ENCODE data around the gene CDH23.

CDH23 gene

DNA sequence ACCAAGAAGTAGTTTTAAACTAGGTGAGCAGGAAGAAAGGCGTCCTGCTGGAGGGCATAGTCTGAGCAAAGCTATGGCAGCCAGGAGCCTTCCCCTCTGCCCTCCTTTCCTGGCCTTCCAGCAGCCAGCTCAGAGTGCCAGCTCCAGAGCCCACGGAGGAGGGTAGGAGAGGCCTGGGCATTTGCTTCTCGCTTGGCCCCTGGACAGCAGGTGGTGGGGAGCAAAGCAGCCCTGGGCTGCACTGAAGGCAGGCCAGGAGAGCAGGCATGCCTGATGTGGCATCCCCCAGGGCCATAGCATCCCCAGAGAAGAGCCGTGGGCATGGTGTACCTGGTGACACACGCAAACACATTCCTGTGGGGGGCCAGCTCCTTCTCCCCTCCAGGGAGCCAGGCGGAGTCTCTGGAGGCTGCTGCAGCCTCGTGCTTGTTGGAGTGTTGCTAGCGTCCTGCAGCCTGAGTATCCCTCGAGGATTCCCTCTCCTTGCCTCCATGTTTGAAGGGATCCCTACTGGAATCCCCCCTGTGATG lies 43.9 kb downstream of the CDH23 start:
- no peak for DNase-seq (ENCODE audit: low spot score)

DNA sequence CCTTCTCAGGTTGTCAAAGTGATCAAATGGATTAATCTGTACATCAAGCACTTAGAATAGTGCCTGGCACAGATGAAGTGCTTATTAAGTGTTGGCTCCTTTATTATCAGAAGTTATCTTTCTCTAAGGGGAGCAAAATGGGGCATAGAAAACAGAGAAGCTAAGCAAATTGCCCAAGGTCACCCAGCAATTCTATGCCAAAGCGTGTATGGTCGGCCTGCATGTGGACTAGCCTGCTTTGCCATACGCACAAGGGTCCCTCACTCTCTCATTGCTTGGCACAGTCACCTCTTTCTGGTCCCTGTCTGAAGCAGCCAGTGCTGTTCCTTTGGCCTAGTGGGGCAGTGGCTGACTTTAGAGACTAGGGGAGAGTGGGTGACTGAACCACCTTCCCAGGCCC lies 45.3 kb downstream of the CDH23 start:
- no peak for DNase-seq (ENCODE audit: low spot score)

DNA sequence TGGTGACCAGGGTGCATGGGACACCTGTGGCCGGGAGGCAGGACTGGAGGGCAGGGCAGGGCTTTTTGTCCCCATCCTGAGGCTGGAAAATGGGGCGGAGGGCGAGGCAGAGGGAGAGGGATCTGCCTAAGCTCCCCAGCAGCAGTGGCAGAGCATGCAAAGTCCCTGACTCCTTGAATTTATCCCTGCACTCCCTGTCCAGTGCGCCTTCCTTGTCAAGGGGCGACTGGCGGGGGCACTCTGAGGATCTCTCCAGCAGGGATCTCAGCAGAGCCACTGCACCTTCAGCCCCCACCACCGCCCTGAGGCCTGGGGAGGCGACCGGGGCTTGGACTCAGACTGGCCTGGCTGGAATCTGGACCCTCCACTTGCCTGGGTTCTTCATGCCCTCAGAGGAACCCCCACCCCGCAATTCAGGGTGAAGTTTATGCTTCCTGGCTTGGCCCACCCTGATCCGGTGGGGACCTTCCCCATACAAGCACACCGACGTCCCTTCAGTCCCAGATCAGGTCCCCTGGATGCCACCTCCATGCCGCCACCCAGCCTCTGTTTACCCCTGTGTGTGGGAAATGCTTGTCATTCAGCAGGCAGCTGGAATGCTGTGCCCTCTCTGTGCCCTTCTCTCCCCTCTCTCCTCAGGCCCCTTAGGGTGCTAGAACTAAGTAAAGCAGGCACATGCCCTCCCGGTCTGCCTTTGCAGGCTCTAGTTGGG lies 46.3 kb downstream of the CDH23 start:
- no peak for DNase-seq (ENCODE audit: low spot score)

DNA sequence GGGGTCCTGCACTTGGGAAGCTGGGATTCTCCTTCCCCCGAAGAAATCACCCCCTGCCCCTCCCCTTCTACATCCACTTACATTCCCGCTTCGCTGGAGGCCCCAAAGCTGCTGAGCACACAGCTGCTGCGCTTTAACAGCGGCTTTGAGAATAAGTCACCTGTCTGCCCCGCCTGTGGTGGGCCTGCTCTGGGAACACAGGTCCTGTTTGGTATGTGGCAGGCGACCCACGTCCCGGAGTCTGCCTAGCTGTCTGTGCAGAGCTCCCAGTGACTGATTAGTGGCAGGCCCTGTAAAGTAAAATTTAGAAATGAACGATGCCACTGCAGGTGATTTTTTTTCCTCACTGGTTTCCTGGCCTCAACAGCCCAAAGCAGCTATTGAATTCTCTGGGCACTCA lies 47.0 kb downstream of the CDH23 start:
- no peak for DNase-seq (ENCODE audit: low spot score)

DNA sequence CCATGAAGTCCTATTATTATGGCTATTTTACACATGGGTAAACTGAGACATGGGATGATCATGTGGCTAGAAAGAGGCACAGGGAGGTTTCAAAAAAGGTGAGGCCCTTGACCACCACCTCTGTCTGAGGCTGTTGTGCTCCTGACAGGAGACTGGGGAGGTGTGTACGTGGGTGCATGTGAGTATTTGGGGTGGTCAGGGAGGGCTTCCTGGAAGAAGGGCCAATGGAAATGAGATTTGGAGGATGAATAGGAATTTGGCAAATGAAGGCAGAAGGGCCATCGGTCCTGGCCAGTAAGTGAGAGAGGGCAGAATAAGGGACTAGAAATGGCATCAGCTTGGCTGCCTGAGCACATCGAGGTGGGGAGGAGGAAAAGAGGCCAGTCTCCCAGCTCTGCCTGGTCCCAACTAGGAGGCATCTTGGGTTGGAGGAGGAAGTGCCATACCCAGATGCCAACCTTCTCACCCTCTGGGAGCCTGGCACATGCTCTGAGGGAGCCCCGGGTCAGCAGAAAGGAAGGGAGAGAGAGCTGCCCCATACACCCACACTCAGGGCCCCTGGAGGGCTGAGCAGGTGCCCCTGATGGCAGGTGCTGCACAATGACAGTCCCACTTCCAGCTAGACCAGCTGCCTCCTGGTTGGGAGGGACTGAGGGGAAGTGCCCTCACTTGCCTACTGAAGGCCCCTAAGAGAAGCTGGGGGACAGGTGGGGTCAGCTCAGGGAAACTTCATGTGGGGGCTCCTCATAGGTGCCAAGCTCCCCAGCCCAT lies 47.7 kb downstream of the CDH23 start:
- no peak for DNase-seq (ENCODE audit: low spot score)

DNA sequence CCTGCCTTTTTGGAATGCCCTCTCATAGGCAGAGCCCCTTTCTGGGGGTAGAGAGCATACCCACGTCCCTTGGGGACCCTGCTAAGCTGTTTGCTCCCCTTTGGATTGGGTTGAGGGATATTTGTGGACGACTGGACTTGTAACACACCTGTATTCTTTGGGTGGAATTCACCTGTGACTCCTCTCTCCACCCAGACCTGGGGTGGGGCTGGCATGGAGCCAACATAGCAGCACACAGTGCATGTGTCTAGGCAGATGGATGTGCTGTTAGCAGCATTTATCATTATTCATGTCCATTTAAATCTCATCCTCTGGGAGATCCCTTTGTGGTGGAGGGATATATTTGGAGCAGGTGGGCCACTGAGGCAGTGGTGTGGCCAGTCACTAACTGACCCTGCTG lies 51.0 kb downstream of the CDH23 start:
- no peak for DNase-seq (ENCODE audit: low spot score)

DNA sequence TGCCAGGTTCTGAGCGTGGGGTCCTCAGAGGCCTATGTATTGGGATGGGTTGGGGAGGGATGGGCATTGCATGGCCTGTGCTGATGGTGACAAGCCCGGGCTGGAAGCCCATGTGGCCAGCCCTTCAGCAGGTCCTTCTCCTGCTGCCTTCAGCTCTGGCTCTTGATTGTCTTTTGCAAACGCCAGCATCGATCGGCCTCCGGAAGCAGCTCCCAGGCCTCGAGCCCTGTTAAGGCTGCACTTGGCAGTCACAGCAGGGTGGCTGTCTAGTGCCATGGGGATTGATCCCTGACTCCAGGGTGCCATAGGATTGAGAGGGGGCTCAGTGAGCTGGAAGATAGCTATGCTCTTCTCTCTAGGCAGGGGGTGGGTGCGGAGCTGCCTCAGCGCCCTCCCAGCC lies 51.4 kb downstream of the CDH23 start:
- DNase-seq (ENCODE audit: low spot score): no peak

DNA sequence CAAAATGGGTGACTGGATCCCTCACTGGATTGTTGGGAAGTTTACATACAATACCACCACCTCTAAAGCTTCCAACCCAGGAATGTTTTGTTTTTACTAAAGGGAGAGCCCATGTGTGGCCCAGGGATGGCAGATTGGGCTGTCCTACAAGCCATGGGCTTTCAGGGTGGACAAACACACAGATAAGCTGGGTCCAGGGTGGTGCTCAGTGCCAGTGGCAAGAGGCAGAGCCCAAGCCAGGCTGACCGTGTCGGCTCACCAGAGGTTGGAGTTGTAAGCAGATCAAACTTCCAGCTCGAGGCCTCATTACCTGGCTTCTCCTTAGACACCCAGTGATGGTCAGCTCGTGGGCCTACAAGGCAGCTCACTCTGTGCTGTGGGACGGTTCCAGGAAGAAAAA lies 52.3 kb downstream of the CDH23 start:
- DNase-seq (ENCODE audit: low spot score): no peak

DNA sequence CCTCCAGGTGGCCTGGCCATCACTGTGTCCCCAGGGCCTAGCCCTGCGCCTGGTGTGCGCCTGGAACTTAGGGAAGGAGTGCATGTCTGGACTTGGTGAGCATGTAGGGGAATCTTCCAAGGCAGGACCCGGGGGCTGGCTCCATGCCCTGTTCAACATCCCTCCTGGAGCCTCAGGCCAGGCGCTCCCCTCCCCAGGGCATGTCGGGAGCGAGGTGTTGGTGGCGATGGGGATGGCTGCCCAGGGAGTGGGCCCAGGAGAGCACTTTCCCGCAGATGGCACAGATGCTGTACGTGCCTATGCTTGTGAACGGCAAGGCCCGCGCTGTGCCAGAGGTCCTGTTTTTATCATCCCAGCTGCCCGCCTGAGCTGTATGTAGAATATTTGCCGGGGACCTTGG lies 55.0 kb downstream of the CDH23 start:
- DNase-seq (ENCODE audit: low spot score): no peak

DNA sequence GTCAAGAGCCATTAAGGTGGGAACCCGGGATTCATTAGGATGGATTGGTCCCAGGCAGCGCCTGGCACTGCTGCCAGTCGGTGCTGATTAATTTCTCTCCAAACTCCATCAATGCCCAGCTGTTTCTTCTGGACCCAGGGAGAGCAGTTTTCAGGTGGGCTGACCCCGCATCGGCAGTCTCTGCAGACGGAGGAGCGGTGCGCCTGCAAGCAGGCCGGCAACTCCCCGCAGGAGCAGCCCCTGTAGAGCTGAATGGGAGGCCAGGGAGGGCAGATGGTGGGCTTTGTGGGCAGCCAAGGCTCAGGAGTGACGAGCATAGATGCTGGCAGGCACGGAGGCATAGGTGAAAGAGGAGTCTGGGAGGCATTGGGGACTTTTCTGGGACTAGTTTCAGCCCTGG lies 56.5 kb downstream of the CDH23 start:
- DNase-seq (ENCODE audit: low spot score): no peak

DNA sequence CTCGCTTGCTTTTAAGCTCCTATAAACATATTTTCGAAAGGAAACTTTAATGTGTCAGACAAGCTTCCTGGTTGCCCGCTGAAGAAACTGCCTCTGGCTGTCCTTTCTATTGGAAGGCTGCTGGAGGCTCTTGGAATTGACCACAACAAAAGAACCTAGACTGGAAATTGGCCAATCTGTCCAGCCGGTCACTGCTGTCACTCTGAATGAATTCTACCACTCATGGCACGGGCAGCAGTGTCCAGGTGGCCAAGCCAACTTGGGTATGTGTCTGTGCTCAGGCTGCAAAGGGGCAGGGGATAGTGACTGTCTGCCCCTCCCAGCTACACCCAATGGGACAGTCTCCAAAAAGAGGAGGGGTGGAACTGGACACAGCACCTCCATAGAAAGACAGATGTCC lies 57.6 kb downstream of the CDH23 start:
- no peak for DNase-seq (ENCODE audit: low spot score)

DNA sequence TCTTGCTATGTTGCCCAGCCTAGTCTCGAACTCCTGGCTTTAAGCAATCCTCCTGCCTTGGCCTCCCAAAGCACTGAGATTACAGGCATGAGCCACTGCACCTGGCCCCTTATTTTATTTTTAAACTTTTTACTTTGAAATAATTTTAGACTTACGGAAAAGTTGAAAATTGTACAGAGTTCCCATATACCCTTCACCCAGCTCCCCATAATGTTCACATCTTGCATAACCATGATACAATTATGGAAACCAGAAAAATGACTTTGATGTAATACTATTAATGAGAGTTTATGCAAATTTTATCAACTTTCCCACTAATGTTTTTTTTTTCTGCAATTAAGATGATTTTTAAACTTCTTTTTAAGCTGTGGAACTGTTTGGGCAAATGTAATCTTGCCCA lies 58.3 kb downstream of the CDH23 start:
- DNase-seq (ENCODE audit: low spot score): no peak

DNA sequence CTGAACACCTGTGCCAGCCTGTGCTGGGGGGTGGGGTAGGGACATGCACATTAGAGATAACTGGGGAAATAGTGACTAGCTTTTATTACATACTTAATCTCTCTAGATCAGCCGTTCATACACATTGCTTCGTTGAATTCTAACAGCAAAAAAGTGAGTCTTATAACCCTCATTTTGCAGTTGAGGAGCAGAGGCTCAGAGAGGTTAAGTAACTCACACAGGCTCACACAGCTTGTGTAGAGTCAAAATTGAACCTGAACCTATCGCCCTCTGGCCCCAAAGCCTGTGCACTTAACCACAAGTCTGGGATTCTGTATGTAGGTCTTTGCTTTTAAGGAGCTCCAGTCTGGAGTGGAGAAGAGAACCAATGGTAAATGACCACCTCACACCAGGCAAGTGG lies 59.9 kb downstream of the CDH23 start:
- DNase-seq (ENCODE audit: low spot score): no peak

DNA sequence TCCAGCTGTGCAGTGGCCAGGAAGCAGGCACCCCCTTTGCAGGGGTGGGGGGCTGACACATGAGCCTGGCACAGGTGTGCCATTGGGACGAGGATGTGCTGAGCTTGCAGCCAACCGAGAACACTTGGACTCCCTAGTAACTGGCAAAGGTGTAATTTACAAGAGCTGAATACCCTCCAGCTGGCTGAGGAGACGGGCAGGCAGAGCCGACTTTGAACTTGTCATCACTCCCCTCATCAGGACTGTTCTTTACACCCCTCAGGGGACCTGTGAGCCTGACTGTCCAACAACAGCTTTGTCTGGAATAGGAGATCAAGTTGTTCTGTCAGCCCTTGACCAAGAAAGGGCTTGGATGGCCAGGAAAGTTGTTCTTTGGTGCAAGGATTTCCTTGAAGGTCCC lies 61.2 kb downstream of the CDH23 start:
- DNase-seq (ENCODE audit: low spot score): no peak

DNA sequence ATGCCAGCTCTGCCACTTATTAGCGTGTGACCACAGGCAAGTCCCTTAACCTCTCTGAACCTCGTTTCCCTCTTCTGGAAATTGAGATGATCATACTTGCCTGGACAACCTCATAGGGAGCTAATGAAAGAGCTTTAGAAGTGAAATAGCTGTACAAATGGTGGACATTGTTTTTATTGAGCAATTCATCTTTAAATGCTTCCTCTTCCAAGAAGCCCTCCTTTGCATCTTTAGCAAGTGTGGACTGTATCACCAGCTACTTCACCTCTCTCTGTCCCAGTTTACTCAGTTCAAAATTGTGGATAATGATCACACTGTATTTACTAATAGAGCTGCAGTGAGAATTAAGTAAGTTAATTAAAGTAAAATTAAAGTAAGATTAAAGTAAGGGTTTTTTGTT lies 61.7 kb downstream of the CDH23 start:
- no peak for DNase-seq (ENCODE audit: low spot score)

DNA sequence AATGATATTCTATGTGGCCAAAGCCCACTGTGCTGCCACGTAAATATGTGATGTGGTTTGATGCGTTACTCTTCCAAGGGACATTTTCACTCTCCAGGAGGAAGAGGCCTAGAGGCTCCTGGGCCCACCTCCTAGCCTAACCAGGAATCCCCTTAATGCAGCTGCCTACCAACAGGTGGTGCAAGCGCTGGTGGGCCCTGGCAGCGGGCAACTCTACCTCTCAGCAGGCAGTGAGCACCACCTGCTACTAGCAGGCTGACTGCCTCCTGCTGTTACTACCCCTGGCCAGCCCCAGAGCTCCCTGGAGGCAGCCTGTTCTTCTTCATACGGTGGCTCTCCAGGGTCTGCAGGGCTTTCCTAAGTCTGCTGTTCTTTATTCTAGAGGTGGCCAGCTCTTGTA lies 62.8 kb downstream of the CDH23 start:
- no peak for DNase-seq (ENCODE audit: low spot score)

DNA sequence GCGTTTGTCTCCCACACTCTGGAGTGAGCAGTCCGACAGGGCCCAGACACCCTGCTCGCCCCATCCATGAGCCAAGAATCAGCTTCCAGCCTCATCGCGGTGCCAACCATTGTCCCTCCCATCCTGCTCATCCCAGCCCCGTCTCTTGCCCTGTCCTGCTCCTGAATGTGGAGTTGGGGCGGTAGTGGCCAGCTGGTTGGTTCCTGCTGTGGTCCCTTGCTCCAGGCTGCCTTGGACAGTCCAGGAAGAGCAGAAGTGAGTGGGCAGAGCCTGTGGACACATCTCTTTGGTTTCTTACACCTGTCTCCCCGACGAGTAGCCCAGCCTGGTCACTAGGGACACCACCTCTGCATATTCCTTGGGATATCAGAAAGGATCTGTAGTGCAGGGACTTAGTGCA lies 63.9 kb downstream of the CDH23 start:
- no peak for DNase-seq (ENCODE audit: low spot score)

DNA sequence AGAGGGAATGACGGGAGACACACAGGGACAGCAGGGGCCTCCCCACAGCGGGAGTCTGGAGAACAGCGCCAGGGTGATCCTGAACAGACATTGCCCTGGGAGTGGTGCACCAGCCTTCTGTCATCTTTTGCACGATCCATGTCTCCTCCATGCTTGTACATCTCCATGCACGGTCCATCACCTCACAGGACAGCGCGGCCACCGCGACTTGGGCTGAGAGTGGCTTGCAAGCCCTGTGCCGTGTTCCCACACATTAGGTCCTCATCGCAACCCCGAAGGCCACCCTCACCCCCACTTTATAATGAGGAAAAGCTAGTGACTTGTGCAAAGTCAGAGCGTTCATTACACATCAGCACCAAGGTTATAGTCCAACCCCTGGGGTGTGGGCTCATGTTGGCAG lies 64.7 kb downstream of the CDH23 start:
- DNase-seq (ENCODE audit: low spot score): no peak

DNA sequence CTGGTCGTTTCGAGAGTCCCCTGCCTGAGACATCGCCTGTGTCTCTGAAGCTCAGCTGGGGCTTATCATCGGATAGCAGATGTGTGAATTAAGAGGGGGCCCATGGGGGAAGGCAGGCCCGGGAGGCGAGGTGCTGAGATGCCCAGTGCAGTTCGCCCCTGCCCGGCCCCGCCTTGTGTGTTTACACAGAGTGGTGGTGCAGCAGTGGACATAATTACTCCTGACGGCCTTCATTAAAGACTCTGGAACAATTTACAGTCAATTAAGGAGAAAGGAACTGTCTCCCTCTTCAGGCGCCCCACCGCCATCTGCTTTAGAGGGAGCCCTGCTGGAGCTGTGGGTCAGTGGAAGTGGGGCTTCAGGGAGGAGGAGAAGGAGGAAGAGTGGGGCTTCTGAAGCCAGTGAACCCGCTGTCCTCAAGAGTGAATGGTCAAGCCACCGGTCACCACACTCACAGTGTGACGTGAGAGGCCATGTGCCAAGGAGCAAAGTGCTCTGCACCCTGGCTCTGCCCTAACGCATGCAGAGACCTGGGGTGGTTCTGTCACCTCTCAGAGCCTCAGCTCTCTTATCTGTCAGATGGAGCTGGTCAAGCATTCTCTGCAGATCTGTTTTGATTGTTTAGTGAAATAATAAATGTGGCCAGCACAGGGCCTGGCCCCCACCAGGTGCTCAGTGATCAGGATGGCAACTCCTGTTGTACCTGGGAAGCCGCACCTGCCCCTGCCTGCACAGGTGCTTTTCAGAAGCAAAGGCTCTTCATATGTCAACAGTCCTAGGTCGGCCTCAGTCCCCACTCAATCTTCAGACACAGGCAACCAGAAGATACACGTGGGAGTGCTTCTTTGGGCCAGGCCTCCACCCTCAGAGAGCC lies 65.6 kb downstream of the CDH23 start:
- DNase-seq (ENCODE audit: low spot score): no peak

DNA sequence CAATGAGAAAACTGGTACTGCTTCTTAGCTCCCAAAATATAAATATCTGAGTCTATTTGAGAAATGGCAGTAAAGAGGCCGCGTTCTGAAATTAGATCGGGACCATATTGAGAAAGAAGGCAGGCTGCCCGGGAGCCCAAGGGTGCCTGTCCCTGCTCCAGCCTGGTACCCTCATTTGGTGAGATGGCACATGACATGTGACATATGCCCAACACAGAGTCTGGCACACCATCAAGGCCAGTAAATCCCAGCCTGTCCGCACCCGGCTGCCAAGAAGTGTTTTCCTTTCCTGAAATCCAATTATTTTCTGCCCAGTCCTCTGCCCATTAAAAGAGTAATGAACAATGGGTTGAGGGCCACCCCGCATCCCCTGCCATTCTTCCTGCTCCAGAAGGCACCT lies 66.4 kb downstream of the CDH23 start:
- no peak for DNase-seq (ENCODE audit: low spot score)

DNA sequence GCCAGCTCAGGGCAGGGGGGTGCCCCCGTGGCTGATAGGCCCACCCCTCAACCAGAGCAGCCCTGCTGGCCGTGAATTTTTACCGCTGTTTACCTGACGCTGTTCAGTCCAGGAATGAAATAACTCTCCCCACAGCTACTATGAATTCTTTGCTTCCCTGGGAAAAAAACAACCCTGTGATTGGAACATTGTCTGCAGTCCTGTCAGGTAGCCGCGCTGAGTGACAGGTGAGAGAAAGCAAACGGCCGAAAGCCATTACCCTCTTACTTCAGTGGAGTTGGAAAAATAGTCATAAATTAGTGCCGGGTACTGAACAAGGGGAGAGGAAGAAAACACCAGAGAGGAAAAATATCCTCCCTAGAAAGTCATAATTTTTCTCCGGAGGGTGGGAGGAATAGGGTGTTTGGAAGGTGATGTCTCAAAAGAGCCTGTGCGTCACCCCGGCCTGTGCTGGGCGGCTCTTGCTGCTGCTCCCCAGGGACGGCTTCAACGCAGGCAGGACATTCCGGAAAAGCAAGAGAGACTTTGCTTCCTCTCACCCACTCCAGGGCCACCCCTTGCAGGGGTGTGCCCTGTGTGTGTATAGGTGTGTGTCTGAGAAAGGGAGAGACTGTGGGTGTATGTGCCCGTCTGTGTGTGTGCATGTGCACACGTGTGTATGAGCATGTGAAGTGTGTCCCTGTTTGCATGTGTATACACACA lies 69.0 kb downstream of the CDH23 start:
- no peak for DNase-seq (ENCODE audit: low spot score)

DNA sequence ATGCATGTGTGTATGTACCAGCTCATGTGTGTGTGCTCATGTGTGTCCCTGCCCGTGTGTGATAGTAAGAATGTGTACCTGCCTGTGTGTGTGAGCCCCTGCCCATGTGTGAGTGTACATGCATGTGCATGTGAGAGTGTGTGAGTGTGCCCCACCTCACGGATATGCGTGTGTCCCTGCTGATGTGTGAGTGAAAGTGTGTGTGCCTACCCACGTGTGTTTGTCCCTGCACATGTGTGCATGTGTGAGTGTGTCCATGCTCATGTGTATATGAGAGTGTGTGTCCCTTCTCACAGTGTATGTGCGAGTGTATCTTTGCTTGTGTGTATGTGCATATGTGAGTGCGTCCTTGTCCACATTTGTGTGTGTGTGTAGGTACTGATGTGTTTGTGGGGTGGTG lies 69.6 kb downstream of the CDH23 start:
- no peak for DNase-seq (ENCODE audit: low spot score)

Data from putamen (tissue), 1 donor.